ENCODE measurements around the gene SAMD11.
"Not testable (repeated sequence)": the region's sequence is repeated elsewhere in the genome, so short reads cannot be mapped to it uniquely, and the experiment has no call there.

Gene SAMD11

GRCh38 chr1:975365-975764, 51.6 kb downstream of the SAMD11 start:
- Histone ChIP-seq H3K36me3 (replicated peaks; ENCODE audit: insufficient read depth, low read length) (no peaks in the 10 kb centered on the region), H3F3A (ENCODE audit: insufficient read depth, low read length) (no peaks in the 10 kb centered on the region), H3K9me3 (replicated peaks; ENCODE audit: insufficient read depth, low read length) (no peaks in the 10 kb centered on the region), H3K4me2 (ENCODE audit: low read depth, low read length) (no peak overlapping the region), H3K9ac (ENCODE audit: low read length) (no peak overlapping the region), H3K27me3 (replicated peaks; ENCODE audit: insufficient read depth, low read length) (peaks cover 37% of the 10 kb centered on the region), H2AFZ (ENCODE audit: low read length) (no peak overlapping the region), H3K4me3 (ENCODE audit: low read length) (no peak overlapping the region), H3K9me2 (replicated peaks; ENCODE audit: insufficient read depth, low read length) (no peaks in the 10 kb centered on the region), H4K20me1 (ENCODE audit: insufficient read depth, low read length) (no peaks in the 10 kb centered on the region), H3K27ac (ENCODE audit: low read length) (no peak overlapping the region), H3K79me2 (ENCODE audit: low read length) (no peaks in the 10 kb centered on the region), H3K4me1 (ENCODE audit: low read length) (no peaks in the 10 kb centered on the region)
- DNase-seq, result no peak
- TF ChIP-seq EZH2phosphoT487 (IDR thresholded peaks at IDR 0.05; ENCODE audit: low read length) (no peak), CTCF (IDR thresholded peaks at IDR 0.05; ENCODE audit: low read length) (no peak), EZH2 (optimal IDR thresholded peaks at IDR 0.05; ENCODE audit: low read depth, low read length) (no peak)

- H2AFZ ChIP-seq (ENCODE audit: low read length), result no peak overlapping the region
- no peaks in the 10 kb centered on the region for H3F3A ChIP-seq (ENCODE audit: insufficient read depth, low read length)
- H3K4me1 ChIP-seq (ENCODE audit: low read length), result no peaks in the 10 kb centered on the region
- H3K4me3 ChIP-seq (ENCODE audit: low read length), result peak overlapping the region; percentile 22; the same call in 1 of the 2 replicates
- H3K27ac ChIP-seq (ENCODE audit: low read length), result no peak overlapping the region
- TF ChIP-seq EZH2 (optimal IDR thresholded peaks at IDR 0.05; ENCODE audit: low read depth, low read length) (no peak), CTCF (IDR thresholded peaks at IDR 0.05; ENCODE audit: low read length) (peak; percentile 63)
- DNase-seq, result peak; percentile 43
- H3K36me3 ChIP-seq (replicated peaks; ENCODE audit: insufficient read depth, low read length), result no peaks in the 10 kb centered on the region
- no peaks in the 10 kb centered on the region for H4K20me1 ChIP-seq (ENCODE audit: insufficient read depth, low read length)
- H3K9me2 ChIP-seq (replicated peaks; ENCODE audit: insufficient read depth, low read length), result no peaks in the 10 kb centered on the region
- H3K27me3 ChIP-seq (replicated peaks; ENCODE audit: insufficient read depth, low read length), result peaks cover 45% of the 10 kb centered on the region
- H3K4me2 ChIP-seq (ENCODE audit: low read depth, low read length), result peak overlapping the region; percentile 87; the same call in 1 of the 2 replicates
- H3K9ac ChIP-seq (ENCODE audit: low read length), result no peak overlapping the region
- no peaks in the 10 kb centered on the region for H3K9me3 ChIP-seq (replicated peaks; ENCODE audit: insufficient read depth, low read length)
- H3K79me2 ChIP-seq (ENCODE audit: low read length), result no peaks in the 10 kb centered on the region
Measured at GRCh38 chr1:975896-976683, 52.4 kb downstream of the SAMD11 start.

GRCh38 chr1:976791-977190, 53.1 kb downstream of the SAMD11 start:
- H3K27me3 ChIP-seq (replicated peaks; ENCODE audit: insufficient read depth, low read length), result peaks cover 52% of the 10 kb centered on the region
- not testable (repeated sequence) for H3K9me3 ChIP-seq (replicated peaks; ENCODE audit: insufficient read depth, low read length); H3K9me2 ChIP-seq (replicated peaks; ENCODE audit: insufficient read depth, low read length); H3K9ac ChIP-seq (ENCODE audit: low read length); H3K27ac ChIP-seq (ENCODE audit: low read length); H3K4me3 ChIP-seq (ENCODE audit: low read length); H3K79me2 ChIP-seq (ENCODE audit: low read length); H3K4me1 ChIP-seq (ENCODE audit: low read length); H2AFZ ChIP-seq (ENCODE audit: low read length); DNase-seq; H3K36me3 ChIP-seq (replicated peaks; ENCODE audit: insufficient read depth, low read length); H3F3A ChIP-seq (ENCODE audit: insufficient read depth, low read length); H3K4me2 ChIP-seq (ENCODE audit: low read depth, low read length); H4K20me1 ChIP-seq (ENCODE audit: insufficient read depth, low read length)
